NCI-H446 (cell line): ENCODE data around the gene LDLRAD4.

Experiments used
- DNase-seq, 2 experiments: peaks; one replicate each; lab custom pipeline; 2025; lab: John Stamatoyannopoulos, UW

Gene LDLRAD4

DNA sequence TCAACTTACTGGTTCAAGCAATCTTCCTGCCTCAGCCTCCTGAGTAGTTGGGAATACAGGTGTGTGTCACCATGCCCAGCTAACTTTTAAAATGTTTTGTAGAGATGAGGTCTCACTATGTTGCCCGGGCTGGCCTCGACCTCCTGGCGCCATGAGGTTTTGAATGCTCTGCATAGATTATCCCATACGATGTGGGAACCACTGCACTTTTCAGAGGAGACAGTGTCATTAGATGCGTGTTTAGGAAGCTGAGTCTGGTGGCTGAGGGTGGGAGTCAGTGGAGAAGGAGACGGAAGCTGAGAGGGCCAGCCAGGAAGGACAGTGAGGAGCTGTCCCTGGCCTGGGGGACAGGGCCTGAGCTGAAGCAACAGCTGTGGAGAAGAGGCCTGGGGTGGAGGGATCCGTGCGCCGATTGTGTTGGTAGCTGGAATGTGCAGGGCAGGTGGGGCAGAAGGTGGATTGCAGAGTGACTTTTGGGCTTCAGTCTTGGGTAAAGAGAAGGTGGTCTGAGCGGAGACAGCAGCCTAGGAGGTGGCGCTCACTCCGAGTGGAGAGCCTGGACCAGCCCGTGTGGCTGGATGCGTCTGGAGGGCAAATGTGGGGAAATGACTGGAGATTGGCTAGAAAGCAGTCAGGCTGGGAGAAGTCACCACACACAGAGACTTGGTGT is 68.0 kb downstream of the LDLRAD4 start:
- no peak for DNase-seq

DNA sequence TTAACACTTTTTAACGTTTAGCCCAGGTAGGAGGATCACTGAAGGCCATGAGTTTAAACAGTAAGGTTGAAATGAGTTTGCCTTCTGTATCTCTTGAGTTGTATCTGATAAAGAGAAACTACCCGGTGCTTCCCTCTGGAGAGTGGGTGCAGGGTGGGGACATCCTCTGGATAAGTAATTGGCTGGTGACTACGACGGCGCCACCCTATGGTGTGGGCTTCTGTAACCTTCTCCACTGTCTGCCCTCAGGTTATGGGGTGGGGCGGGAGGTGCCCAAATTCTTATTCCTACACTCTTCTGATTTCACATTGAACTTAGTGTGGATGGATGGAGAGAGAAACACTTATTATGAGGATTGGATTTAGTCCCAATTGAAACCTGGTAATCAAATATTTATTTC is 68.8 kb downstream of the LDLRAD4 start:
- DNase-seq: no peak

DNA sequence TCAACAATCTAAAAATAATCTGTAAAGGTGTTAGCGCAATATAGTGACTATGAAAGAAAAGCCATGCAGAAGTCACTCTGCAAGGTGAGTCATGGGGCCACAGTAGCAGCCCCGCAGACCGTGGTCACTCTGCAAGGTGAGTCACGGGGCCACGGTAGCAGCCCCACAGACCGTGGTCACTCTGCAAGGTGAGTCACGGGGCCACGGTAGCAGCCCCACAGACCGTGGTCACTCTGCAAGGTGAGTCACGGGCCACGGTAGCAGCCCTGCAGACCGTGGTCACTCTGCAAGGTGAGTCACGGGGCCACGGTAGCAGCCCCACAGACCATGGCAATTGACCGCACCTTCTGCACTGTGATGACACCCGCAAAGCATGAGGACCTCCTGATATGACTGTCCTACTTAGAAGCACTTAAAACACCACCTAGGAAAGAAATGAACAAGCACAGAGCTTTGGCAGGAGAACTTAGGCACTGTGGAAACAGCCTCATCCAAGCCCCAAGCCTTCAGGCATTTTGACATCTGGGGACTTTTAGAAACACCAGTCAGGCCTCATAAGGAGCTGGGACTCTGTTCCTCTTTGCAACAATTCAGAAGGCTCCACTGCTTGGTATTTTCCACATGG is 70.1 kb downstream of the LDLRAD4 start:
- no peak for DNase-seq

DNA sequence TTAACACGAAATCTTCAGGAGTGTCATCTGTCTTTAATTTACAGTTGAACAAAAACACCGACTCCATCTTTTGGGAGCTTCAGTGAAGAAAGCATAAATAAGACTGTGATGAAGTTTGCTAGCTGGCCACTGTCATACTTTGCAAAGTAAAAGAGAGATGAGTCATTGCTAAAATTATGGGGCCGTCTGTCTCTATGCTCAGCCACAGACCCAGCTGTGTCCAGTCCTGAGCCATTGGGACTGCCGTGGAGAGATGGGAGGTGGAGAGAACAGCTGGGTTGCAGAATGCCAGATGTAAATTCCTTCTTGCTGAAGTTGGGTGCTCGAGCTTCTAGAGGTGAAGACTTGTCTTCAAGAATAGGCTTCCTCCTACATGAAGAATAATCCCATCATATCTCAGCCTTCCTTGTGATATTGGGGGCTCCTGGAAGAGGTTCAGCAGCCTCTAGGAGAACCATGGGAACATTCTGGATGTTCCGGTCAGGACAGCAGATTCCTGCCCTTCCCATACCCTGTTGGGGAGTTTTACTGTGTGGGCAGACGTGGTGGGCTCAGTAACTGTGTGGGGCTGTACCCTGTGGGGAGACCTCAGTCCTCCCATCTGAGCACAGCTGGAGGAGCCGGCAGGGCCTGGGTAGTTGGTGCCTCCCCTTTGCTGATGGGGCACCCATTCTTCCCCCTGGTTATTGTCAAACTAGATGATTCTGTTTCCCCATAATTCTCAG is 71.1 kb downstream of the LDLRAD4 start:
- DNase-seq: no peak

DNA sequence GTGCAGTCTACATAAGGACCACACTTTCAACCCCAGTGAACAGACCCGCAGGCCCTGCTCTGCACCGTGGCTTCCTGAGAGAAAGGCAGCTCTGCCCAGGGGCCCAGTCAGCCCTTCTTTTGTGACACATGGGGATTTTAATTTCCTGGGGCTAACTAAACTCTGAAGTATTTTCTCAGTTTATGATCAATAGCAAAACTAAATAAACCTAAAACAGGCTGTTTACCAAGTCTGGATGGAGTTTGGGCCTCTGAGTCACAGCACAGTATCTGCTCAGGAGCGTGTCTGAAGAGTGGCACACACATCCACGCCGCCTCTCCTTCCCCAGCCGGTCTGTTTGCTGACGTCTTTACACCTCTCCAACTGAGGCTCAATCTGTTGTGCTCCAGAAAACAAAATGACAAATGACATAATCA is 72.3 kb downstream of the LDLRAD4 start:
- no peak for DNase-seq

DNA sequence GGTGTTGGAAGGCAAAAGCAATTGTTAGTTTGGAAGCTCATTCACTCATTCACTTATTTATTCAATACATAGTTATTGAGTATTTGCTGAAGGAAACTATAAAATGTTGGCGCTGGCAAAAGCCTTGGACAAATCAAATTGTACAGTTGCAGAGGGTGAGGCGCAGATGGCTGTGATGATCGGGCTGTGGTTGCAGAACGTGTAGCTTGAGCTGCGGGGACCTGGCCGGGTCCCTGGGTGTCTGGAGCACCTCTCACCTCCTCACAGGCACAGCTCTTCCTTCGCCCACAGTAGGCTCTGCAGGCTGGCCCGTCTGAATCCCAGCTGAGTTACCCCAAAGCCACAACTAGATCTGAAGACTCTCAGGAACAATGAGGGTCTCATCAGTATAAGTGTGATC is 72.7 kb downstream of the LDLRAD4 start:
- no peak for DNase-seq

DNA sequence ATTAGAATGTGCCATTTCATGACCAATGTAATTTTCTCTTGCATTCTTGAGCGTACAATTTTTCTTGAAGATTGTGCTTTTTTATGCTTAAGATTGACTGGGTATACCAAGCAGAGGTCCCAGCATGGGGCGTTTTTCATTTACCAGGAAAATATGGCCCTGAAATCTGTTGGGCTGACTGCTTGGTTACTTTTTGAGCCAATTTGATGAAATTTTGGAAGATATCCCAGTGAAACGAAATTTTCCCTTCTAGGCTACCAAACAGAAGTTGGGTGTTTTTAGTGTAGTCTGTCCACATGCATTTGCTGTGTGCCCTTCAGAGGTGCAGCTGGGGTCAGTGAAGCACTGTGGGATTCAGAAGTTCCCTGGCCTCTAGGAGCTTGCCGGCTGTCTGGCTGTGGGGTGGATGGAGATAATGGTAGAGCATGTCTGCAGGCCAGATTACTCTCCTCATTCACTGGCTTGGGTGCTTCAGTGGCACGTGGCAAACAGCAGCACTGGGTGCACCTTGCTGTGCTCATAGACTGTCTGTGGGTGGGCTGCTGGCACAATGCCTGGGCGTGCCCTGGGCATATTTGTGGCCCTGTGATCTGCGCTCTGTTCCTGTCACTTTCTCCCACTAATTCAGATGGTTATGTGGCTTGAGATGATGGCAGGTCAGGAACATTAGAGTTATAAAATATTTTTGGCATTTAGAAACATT is 73.3 kb downstream of the LDLRAD4 start:
- DNase-seq: no peak

DNA sequence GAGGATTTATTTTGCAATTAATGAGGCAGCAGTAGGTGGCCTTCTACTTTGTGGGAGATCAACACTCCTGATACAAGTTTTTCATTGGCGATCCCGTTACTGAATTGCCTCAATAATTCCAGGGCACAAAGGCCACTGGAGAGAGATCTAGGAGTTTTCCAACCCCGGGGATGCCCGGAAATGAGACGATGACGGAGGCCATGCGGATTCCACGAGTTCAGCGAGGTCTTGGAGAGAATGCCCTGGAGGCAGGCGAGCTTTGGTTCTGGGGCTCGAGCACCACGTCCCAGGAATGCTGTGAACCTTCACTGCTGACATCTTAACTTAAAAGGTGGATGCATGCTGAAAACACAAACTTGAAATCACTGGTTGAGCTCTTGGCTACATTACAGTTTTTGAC is 74.2 kb downstream of the LDLRAD4 start:
- DNase-seq: no peak

DNA sequence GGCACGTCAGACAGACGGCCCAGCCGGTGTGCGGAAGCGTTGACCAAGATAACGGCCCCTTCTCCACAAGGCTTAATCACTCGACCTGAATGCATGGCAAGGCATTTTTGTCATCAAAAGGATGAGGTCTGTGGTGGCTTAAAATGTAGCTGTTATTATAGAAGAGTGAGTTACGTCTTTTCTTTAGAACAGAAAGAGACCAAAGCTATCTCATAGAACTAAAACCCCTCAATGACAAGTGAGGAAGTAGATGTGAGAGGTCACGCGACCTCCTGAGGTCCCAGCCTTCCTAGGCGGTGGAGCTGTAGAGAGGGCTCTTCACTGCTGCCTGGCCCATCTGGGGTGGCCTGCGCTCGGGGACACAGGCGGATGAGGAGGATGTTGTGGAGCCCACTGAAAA is 75.7 kb downstream of the LDLRAD4 start:
- DNase-seq: no peak

DNA sequence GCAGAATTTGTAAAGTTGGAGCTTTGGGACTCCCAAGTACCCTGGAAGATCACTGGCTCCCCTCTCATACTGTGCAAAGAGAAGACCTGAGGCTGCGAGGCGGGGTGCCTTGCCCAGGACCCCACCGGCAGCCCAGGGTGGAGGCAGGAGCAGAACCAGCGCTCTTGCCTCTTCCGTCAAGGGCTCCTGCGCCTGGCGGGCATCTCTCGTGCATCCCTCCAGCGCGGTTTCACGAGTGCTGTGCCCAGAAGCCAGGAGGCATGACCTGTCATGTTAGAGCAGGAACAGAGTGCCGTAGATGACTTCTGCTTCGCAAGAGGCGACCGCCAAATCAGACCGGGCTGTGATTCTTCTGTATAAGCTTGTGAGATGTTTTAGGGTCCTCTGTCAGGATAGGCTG is 77.3 kb downstream of the LDLRAD4 start:
- no peak for DNase-seq

DNA sequence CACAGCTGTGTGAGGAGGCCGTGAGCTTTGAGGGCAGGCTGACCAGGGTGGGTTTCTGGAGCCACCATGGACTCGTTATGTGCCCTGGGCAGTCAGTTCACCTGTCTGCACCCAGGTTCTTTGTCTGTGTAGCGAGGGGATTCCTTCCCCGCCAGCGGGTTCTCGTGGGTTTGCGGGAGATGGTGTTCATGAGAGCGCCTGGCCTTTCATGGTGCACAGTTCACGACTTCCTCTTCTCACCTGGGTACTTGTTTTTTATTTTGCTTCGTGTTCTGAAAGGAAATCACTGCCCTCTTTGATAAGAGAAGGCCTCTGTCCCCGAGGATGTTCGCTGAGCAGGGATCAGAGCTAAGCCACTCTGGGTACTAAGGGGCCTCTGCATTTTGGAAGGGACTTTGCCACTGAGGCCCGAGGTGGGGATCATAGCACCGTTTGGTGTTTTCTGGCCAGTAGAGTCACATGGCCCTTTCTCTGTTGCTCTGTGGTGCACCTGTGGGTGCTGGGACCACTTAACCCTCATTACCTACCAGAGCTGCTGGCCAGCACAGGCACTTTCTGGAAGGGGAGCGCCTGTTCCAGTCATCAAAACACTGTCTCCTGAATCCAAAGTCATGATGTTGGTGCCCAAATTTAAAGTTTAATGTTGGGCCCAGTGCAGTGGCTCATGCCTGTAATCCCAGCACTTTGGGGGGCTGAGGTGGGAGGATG is 78.5 kb downstream of the LDLRAD4 start:
- DNase-seq: no peak

DNA sequence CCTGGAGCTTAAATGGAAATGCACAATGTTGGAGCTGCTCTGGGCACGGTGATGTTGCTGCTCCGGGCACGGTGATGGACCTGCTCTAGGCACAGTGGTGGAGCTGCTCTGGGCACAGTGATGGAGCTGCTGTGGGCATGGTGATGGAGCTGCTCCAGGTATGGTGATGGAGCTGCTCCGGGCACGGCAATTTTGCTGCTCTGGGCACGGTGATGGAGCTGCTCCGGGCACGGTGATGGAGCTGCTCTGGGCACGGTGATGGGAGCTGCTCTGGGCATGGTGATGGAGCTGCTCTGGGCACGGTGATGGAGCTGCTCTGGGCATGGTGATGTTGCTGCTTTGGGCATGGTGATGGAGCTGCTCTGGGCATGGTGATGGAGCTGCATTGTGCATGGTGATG is 79.7 kb downstream of the LDLRAD4 start:
- no peak for DNase-seq

DNA sequence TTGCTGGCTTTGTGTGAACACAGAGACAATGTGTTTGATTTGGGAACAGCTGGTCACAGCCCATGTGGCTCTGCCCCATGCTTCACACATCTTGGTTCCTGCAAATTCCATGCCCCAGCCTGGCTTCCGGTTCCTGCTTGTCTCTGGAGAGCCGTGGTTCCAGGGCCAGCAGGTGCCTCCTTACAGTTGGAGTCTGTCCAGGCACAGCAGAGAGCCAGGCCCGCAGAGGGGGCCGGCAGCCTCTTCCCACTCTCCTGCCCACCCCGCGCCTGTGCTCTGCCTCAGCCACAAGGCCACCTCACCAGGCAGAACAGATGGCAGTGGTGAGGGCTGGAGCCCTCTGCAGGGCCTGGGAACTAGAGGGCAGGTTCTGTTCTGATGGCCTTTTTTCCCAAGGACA is 81.5 kb downstream of the LDLRAD4 start:
- DNase-seq: no peak

DNA sequence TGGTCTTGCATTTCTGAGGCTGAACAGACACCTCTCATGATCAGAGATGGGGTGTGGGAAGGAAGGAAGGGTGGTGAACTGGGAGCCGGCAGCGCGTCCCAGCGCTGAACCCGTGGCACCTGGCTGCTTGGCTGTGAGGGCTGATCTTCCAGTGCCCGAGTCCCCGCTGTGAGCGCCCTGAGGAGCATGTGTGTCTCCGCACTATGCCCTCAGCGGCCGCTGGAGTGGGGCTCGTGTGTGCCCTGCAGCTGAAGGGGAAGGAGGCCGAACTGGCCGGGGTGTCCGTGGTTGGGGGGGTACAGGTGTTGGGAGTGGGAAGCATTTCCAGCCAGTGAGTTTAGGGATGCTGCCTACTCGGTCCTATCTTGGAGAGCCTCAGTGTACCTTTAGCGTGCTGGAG is 82.2 kb downstream of the LDLRAD4 start:
- DNase-seq: no peak

DNA sequence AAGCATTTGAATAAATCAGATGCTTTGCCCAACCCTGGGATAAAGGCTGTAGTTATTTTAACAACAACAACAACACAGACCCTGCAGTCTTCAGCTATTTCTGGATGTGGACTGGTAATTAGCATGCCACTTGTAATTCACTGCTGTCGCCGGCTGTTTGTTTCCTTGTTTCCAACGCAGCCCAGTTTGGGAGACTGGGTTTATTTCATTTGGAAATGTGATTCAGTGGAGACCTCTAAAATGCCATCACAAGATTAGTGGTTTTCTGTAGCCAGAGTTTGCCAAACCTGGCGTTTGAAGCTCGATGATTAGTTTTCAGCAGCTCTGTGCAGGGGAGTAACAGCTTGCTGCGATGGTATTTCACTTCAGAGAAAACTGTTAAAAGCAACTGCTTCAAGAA is 83.5 kb downstream of the LDLRAD4 start:
- no peak for DNase-seq

DNA sequence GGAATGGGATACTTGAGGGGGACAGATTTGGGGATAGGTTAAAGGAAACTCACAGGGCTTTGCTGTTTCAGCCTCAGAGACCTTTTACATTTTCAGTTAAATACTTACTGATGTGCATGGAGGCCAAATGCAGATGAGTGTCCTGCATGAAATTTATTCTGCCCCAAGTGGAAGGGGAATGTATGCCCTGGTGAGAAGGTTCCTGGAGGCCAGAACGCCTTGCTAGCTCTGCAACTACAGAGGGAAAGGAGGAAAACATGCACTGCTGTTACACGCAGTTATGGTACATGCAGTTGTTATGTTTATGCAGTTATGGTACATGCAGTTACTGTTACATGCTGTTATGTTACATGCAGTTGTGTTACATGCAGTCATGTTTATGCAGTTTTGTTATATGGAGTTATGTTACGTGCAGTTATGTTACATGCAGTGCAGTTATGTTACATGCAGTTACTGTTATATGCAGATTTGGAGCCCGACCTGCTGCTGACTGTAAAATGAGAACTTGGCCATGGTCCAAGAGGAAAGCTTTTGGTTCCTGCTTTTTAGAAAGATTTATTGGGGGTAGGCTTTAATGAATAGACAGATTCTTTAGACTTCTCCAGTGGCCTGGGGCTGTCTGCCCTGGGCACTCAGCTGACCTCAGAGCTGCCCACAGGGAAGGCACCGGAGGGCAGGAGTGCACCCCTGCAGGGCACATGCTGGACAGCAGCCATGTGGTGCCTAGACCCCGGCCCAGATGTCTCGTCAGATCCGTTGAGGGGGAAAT is 84.1 kb downstream of the LDLRAD4 start:
- no peak for DNase-seq

DNA sequence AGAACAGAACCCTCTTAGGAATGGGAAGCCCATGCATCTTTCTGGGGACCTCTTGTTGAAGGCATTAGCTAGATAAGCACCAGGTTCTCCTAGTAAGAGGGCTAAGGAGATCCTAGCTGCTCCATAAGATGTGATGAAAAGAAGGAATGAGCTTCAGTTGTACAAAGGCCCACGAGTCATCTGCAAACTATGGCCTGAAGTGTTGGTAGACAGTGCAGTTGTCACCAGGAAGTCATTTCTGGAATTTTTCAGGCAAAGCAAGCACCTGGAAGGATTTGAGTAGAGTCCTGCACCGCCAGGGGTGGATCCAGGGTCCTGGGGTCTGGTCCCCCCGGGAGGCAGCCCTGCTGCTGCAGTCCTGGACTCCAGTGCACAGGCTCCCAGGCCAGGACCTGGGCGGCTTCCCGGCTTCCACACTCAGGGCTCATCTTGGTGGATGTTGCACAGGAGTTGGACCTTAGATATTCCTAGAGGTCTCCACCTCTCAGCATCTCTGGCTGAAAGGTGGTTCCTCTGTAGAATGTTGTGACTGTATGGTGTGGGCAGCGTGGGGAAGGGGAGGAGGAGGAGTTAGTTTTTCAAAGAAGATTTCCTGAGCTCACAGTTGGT is 85.3 kb downstream of the LDLRAD4 start:
- no peak for DNase-seq

DNA sequence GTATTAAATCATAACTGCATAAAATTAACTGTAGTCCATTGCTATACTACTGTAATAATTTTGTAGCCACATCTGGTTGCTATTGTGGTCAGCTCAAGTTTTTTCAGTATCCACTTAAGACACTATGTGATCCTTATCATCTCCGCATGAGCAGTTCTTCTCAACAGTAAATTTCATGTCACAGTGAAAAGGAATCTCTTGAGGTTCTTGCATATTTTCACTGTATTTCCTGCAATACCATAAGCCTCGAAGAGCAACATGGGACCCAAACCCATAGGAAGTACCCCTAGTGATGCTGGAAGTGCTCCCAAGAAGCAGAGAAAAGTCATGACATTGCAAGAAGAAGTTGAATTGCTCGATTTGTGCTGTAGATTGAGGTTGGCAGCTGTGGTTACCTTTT is 86.7 kb downstream of the LDLRAD4 start:
- no peak for DNase-seq

DNA sequence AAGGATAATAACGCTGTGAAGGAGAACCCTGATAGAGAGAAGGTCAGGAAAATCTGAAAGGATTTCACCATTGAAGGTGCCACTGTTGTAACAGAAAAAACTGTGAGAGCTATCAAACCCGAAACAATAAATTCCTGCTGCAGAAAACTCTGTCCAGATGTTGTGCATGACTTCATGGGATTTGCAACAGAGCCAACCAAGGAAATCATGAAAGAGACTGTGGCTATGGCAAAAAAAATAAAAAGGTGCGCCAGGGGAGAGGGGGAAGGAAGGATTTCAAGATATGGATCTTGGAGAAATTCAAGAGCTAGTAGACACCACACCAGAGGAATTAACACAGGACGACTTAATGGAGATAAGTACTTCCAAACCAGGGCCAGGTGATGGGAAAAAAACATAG is 88.0 kb downstream of the LDLRAD4 start:
- DNase-seq: no peak

DNA sequence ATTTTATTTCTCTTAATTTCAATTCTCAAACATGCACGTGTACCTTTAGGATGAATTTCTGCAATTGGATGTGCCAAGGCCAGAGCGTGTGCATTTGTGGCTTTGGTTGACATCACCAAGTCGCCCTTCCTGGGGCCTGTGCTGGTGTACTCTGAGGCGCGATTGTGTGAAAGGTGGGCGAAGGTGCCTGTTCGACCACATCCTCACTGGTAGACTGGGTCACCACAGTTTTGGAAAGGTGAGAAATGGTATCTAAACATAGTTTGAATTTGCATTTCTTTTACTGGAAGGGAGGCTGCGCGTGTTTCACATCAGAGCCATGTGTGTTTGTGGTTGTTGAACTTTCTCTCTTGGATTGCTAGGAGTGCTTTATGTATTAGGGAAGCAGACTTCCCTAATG is 89.8 kb downstream of the LDLRAD4 start:
- no peak for DNase-seq
